ENCODE data around the gene RACK1. TPM values are rescaled to one million over a fixed set of nuclear protein-coding genes. Genes with fewer than 3 reads are reported as not detected.
A peak's percentile ranks its signal among the peaks of the same experiment; 100 is the strongest.

The RACK1 gene
- total and polyA plus RNA-seq, 2 of the 13 experiments (the other 11 are each of a cell fraction or from before 2014, with no cell fraction given) = 2,514 to 6,141 TPM

DNA sequence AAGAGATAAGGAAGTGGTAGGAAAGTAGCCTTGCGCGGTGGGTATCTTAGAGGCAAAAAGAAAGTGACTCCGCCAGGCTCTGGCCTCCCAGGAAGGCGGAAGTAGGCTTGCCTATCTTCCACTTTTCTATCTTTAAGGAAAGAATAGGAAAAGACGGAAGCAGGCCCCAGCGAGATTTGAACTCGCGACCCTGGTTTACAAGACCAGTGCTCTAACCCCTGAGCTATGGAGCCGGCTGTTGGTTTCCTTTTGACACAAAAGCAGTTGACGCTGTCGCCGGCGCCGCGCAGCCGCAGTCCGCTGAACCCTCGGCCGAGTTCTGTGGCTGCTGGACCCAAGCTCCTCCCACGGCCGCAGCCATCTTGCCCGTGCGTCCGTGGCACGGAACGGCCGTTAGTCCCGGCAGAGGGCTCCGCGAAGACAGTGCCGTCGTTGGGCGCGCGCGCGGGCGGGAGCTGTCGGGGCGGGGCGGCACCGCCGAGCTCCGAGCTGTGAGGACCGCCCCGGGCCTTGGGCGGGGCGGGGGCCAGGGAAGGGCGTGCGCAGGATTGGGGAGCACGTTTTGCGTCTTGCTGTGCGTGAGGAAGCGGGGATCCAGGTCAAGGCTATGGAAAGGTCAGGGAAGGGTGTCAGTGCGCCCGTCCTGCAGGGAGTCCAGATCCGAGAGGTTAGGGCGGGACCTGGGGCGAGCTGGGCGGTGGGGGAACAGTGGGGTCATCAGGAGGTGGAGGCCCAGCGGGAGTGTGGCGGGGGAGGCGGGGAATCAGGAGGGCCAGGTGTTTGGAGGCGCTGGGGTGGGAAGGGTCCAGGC, 52.0 kb downstream of the RACK1 start (continued):
- TF ChIP-seq, protein P1, sequence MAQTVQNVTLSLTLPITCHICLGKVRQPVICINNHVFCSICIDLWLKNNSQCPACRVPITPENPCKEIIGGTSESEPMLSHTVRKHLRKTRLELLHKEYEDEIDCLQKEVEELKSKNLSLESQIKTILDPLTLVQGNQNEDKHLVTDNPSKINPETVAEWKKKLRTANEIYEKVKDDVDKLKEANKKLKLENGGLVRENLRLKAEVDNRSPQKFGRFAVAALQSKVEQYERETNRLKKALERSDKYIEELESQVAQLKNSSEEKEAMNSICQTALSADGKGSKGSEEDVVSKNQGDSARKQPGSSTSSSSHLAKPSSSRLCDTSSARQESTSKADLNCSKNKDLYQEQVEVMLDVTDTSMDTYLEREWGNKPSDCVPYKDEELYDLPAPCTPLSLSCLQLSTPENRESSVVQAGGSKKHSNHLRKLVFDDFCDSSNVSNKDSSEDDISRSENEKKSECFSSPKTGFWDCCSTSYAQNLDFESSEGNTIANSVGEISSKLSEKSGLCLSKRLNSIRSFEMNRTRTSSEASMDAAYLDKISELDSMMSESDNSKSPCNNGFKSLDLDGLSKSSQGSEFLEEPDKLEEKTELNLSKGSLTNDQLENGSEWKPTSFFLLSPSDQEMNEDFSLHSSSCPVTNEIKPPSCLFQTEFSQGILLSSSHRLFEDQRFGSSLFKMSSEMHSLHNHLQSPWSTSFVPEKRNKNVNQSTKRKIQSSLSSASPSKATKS (CRISPR knock-in tag; IDR thresholded peaks at IDR 0.05) = no peak
- peak; percentile 83 for TF ChIP-seq ZNF780A (CRISPR knock-in tag; IDR thresholded peaks at IDR 0.05)
- peak; percentile 75; the same call in 1 of the 2 replicates for TF ChIP-seq ZC3H13 (CRISPR knock-in tag; IDR thresholded peaks at IDR 0.05)
- TF ChIP-seq, protein P2, sequence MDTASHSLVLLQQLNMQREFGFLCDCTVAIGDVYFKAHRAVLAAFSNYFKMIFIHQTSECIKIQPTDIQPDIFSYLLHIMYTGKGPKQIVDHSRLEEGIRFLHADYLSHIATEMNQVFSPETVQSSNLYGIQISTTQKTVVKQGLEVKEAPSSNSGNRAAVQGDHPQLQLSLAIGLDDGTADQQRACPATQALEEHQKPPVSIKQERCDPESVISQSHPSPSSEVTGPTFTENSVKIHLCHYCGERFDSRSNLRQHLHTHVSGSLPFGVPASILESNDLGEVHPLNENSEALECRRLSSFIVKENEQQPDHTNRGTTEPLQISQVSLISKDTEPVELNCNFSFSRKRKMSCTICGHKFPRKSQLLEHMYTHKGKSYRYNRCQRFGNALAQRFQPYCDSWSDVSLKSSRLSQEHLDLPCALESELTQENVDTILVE (CRISPR knock-in tag; IDR thresholded peaks at IDR 0.05) = peak; percentile 91; the same call in 1 of the 2 replicates
- TF ChIP-seq ZNF556 (CRISPR knock-in tag; IDR thresholded peaks at IDR 0.05; ENCODE audit: borderline replicate concordance) = peak; percentile 95; the same call in 1 of the 2 replicates
- TF ChIP-seq, protein P3, sequence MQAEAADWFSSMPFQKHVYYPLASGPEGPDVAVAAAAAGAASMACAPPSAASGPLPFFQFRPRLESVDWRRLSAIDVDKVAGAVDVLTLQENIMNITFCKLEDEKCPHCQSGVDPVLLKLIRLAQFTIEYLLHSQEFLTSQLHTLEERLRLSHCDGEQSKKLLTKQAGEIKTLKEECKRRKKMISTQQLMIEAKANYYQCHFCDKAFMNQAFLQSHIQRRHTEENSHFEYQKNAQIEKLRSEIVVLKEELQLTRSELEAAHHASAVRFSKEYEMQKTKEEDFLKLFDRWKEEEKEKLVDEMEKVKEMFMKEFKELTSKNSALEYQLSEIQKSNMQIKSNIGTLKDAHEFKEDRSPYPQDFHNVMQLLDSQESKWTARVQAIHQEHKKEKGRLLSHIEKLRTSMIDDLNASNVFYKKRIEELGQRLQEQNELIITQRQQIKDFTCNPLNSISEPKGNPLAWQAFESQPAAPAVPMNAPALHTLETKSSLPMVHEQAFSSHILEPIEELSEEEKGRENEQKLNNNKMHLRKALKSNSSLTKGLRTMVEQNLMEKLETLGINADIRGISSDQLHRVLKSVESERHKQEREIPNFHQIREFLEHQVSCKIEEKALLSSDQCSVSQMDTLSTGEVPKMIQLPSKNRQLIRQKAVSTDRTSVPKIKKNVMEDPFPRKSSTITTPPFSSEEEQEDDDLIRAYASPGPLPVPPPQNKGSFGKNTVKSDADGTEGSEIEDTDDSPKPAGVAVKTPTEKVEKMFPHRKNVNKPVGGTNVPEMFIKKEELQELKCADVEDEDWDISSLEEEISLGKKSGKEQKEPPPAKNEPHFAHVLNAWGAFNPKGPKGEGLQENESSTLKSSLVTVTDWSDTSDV (CRISPR knock-in tag; IDR thresholded peaks at IDR 0.05) = no peak
- no peak for TF ChIP-seq ATF7 (IDR thresholded peaks at IDR 0.05)
- TF ChIP-seq ATF7 (CRISPR knock-in tag; IDR thresholded peaks at IDR 0.05) = 0 out of 2 replicates have a peak, but pooled peaks have one; percentile 18
- no peak for TF ChIP-seq TCF7L2 (IDR thresholded peaks at IDR 0.05; ENCODE audit: low read depth, low read length)
- TF ChIP-seq CREM (IDR thresholded peaks at IDR 0.05) = no peak
- TF ChIP-seq CREM (CRISPR knock-in tag; IDR thresholded peaks at IDR 0.05) = no peak
- no peak for TF ChIP-seq GABPA (IDR thresholded peaks at IDR 0.05; ENCODE audit: low read depth, low read length)
- TF ChIP-seq GABPA (CRISPR knock-in tag; IDR thresholded peaks at IDR 0.05; ENCODE audit: low read depth) = peak; percentile 66
- TF ChIP-seq ZNF788 (CRISPR knock-in tag; IDR thresholded peaks at IDR 0.05; ENCODE audit: borderline replicate concordance) = peak; percentile 65; the same call in 1 of the 2 replicates
- TF ChIP-seq ZNF251 (CRISPR knock-in tag; IDR thresholded peaks at IDR 0.05) = no peak
- TF ChIP-seq PTBP1 (IDR thresholded peaks at IDR 0.05; ENCODE audit: low read depth, low read length, poor library complexity, severe bottlenecking) = peak; percentile 21
- TF ChIP-seq ZNF234 (CRISPR knock-in tag; conservative IDR thresholded peaks at IDR 0.05) = no peak
- TF ChIP-seq JUN (CRISPR knock-in tag; IDR thresholded peaks at IDR 0.05) = no peak; the same call in 1 of the 2 replicates
- TF ChIP-seq GZF1 (CRISPR knock-in tag; IDR thresholded peaks at IDR 0.05) = no peak
- 0 out of 2 replicates have a peak, but pooled peaks have one; percentile 39 for TF ChIP-seq ZSCAN22 (CRISPR knock-in tag; IDR thresholded peaks at IDR 0.05)
- TF ChIP-seq ZNF816 (CRISPR knock-in tag; IDR thresholded peaks at IDR 0.05; ENCODE audit: borderline replicate concordance) = no peak
- no peak for TF ChIP-seq TCF7 (IDR thresholded peaks at IDR 0.05; ENCODE audit: low read depth)
- TF ChIP-seq HDAC2 (CRISPR knock-in tag; IDR thresholded peaks at IDR 0.05) = 0 out of 2 replicates have a peak, but pooled peaks have one; percentile 32
- TF ChIP-seq, protein P4, sequence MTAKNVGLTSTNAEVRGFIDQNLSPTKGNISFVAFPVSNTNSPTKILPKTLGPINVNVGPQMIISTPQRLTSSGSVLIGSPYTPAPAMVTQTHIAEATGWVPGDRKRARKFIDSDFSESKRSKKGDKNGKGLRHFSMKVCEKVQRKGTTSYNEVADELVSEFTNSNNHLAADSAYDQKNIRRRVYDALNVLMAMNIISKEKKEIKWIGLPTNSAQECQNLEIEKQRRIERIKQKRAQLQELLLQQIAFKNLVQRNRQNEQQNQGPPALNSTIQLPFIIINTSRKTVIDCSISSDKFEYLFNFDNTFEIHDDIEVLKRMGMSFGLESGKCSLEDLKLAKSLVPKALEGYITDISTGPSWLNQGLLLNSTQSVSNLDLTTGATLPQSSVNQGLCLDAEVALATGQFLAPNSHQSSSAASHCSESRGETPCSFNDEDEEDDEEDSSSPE (CRISPR knock-in tag; IDR thresholded peaks at IDR 0.05) = peak; percentile 69

Data from HepG2 (cell line).